GM12878 (cell line): ENCODE data around the gene PLEKHH1. TPM values are rescaled to one million over a fixed set of nuclear protein-coding genes. Genes with fewer than 3 reads are reported as not detected.
A peak's percentile ranks its signal among the peaks of the same experiment; 100 is the strongest.

ENCODE experiments used
- ATF7 ChIP-seq: fragments of 450-650 bp; IDR thresholded peaks from 2 replicates; pipeline ENCODE4 v1.6.1; 2016; ENCODE audit warnings: low read depth, mild to moderate bottlenecking
- EZH2 ChIP-seq: IDR thresholded peaks from 2 replicates; pipeline ENCODE4 v1.6.1; 2012; ENCODE audit warnings: low read depth, mild to moderate bottlenecking, control low read depth, inconsistent platforms, low read length, borderline replicate concordance; ENCODE audit not compliant: control insufficient read depth
- IKZF2 ChIP-seq, 2 experiments: fragments of 450-650 bp; IDR thresholded peaks; 2 replicates each; pipeline ENCODE4 v1.6.1; 2017; ENCODE audit warnings: mild to moderate bottlenecking in 2 of 2, moderate library complexity in 2 of 2
- PAX8 ChIP-seq: fragments of 450-650 bp; IDR thresholded peaks from 2 replicates; pipeline ENCODE4 v1.6.1; 2017; ENCODE audit warnings: mild to moderate bottlenecking, moderate library complexity
- PML ChIP-seq: IDR thresholded peaks from 2 replicates; pipeline ENCODE4 v1.6.1; 2012; ENCODE audit warnings: low read length, inconsistent platforms
- RUNX3 ChIP-seq: IDR thresholded peaks from 2 replicates; pipeline ENCODE4 v1.6.1; 2012; ENCODE audit warnings: low read length, inconsistent platforms
- SIX5 ChIP-seq: IDR thresholded peaks from 2 replicates; pipeline ENCODE4 v1.6.1; 2011; ENCODE audit warnings: mild to moderate bottlenecking, low read depth, low read length, moderate library complexity; ENCODE audit not compliant: severe bottlenecking
- TBL1XR1 ChIP-seq: IDR thresholded peaks from 2 replicates; pipeline ENCODE4 v1.6.1; 2012; ENCODE audit warnings: low read depth, low read length, improper control_type of control experiment
- ZBTB4 ChIP-seq: fragments of 450-650 bp; formaldehyde crosslinking; IDR thresholded peaks from 2 replicates; pipeline ENCODE4 v1.4.0; 2022; ENCODE audit warnings: mild to moderate bottlenecking, moderate library complexity
- ZNF24 ChIP-seq: fragments of 450-650 bp; IDR thresholded peaks from 2 replicates; pipeline ENCODE4 v1.6.1; 2017; ENCODE audit warnings: antibody characterized with exemption, mild to moderate bottlenecking
- ZNF592 ChIP-seq: fragments of 450-650 bp; IDR thresholded peaks from 2 replicates; pipeline ENCODE4 v1.6.1; 2017; ENCODE audit warnings: mild to moderate bottlenecking, moderate library complexity
- polyA plus RNA-seq, 11 experiments: library from polyadenylated mRNA; depleted of rRNA in 4 of 11; unstranded in 6 of 11; stranded (reverse) in 5 of 11; fragments of >200 nt; fragmentation: Nextera tagmentation in 4 of 11; fragmentation: Illumina TruSeq in 1 of 11; extraction: Ambion mirVana in 4 of 11; extraction: Trizol in 1 of 11; gene quantifications; 1 replicate in 1 of 11; 2 replicates in 10 of 11; pipeline versions ENCODE4 v1.2.1 to v1.2.3, GENCODE V29; 2011 to 2016; ENCODE audit warnings: inconsistent platforms in 2 of 11, missing spikeins in 2 of 11, low read depth in 1 of 11
- total RNA-seq, 4 experiments: library from RNA; depleted of rRNA in 3 of 4; stranded (reverse); fragments of >200 nt in 3 of 4; fragmentation: Illumina TruSeq in 1 of 4; extraction: Trizol in 1 of 4; gene quantifications; 2 replicates each; pipeline versions ENCODE4 v1.2.1 to v1.2.3, GENCODE V29; 2013 to 2021

PLEKHH1 gene
- total and polyA plus RNA-seq, 10 of the 15 experiments (the other 5 are each of a cell fraction or from before 2014, with no cell fraction given): 0.11 to 0.95 (median 0.41) TPM

GRCh38 chr14:67636361-67636919 is 103.3 kb downstream of the PLEKHH1 start (continued):
- TF ChIP-seq SIX5: no peak
- peak in 1 of 2 experiments; percentile 46; a peak in 1 of 4 replicates for TF ChIP-seq IKZF2 (IDR thresholded peaks at IDR 0.05)
- no peak for TF ChIP-seq RUNX3
- TF ChIP-seq TBL1XR1: no peak
- TF ChIP-seq PML: no peak
- TF ChIP-seq ATF7: peak; percentile 47; the same call in 1 of the 2 replicates
- no peak for TF ChIP-seq ZNF592
- TF ChIP-seq ZBTB4 (CRISPR knock-in tag): no peak
- no peak for TF ChIP-seq EZH2
- no peak for TF ChIP-seq ZNF24
- no peak for TF ChIP-seq PAX8
